Hair follicle dermal papilla cell (primary cell): Measurements from ENCODE around the gene PSG11. TPM values are rescaled to one million over a fixed set of nuclear protein-coding genes. Genes with fewer than 3 reads are reported as not detected.

Source experiments
- total RNA-seq: library from RNA; depleted of rRNA; stranded (reverse); fragments of >200 nt; gene quantifications from 2 replicates; pipeline ENCODE4 v1.2.3, GENCODE V29; 2012

The PSG11 gene
- 0.97 TPM in 1 of 2 replicates, not detected in the other for total RNA-seq

DNA sequence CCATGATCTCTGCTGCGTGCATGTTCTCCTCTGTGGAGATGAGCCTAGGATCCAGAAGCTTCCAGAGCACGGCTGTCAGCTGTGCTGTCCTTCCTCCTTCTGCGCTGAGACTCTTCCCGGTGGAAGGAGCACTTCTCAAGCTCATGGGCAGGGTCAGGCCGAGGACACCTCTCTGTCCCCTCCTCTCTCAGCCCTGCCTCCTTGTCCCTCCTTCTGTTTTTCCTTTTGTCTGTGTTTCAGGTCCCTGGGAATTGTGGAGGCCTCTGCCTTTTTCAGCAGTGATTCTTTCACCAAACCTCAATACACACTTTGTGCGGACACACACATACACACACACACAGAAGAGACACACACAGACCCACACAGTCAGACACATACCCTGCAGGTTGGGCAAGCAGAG, at the start of gene PSG11:
Gene PSG11, minus strand, starts transcription at position 101 of the 400 bp plus-strand sequence. Its CDS starts 97 bp downstream, at position 4.

Other genes with a start within 250 kb of the PSG11 start
- gene PSG1, start 146.8 kb downstream of the PSG11 start, total RNA-seq: 3.6 and 17.2 TPM in 2 replicates
- gene PSG6, start 108.6 kb downstream of the PSG11 start, total RNA-seq: not detected in 2 replicates
- gene PSG7, start 89.3 kb downstream of the PSG11 start, total RNA-seq: 0.16 TPM in 1 of 2 replicates, not detected in the other
- gene PSG2, start 56.2 kb upstream of the PSG11 start, total RNA-seq: 0.65 and 2.4 TPM in 2 replicates
- 17.2 and 100 TPM in 2 replicates for gene PSG5, start 160.1 kb upstream of the PSG11 start, total RNA-seq
- gene PSG4, start 179.2 kb upstream of the PSG11 start, total RNA-seq: 0.24 and 34.1 TPM in 2 replicates
- under 0.01 and 0.12 TPM in 2 replicates for gene PSG9, start 243.1 kb upstream of the PSG11 start, total RNA-seq